GM21825 (cell line): Measurements from ENCODE around the gene POC1A.

Source experiments
- ATAC-seq: cut with Tn5 transposase; IDR thresholded peaks from one replicate; pipeline ENCODE4 v1.9.1; 2021; ENCODE audit warnings: mild to moderate bottlenecking, moderate library complexity; ENCODE audit not compliant: unreplicated experiment

The POC1A gene

DNA sequence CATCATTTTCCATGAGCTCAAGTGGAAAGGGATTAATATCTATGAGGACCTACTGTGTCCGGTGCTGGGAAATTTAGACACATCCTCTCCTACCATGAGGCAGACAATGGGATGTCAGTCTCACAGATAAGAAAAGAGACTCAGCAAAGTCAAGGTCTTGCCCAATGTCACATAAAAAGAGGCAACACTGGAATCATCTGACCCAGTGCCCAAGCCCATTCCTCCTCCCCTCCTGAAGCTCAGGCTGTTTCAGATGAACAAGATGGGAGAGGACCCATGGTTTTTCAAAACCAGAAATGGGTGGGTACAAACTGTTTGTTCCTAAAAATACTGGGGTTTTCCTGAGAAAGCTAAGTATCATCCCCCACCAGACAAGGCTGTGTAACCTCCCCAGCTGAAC is 22.2 kb downstream of the POC1A start:
- no peak for ATAC-seq

DNA sequence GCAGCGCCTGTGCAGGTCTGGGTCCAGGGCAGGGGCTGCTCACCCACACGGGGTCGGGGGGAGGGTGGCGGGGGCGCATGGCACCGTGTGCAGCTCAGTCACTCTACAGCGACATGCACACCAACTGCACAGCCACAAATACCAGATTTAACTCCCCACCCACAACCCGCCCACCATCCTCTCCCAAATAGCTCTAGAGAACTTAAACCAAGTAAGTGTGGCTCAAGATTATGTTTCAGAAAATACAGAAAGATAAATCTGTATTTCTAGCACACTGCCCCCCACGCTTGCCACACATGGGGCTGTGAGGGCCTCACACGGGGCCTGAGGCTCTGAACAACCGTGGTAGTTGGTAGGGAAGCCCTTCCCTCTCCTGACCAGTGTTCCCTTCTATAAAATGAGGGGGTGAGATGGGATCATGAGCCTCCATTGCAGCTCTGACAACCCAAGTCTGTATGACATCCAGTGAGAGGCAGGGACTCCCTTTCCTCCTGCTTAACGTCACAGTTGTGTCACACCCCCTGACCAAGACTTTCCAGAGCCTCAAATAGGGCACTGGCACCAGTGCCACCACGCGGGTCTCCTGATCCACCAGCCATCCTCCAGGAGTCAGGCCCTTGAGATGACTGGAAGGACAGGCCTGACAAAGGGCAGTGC is 23.1 kb downstream of the POC1A start:
- ATAC-seq: no peak

DNA sequence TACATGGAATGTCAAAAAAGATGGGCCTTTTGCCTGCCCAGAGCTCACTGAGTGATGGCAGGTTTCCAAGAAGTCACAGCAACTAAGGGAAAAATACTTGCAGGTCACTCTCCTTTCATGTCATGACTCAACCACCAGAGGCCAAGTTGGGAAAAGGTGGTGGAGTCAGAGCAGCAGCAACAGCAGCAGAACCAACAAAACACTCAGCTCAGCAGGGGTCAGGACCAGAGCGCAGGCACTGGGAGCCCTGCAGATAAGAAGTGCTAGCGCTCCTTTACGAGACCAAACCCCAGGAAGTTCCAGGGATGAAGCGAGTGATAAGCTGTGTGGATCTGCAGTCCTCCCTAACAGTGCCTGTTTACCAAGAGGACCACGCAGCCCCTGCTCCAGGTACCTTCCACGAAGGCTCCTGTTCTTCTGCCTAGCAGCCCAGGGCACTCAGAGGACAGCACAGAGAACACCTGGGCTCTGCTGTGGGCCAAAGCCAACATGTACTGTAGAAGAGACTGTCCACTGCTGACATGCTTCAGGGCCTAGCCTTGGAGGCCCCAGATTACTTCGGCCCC is 26.0 kb downstream of the POC1A start:
- no peak for ATAC-seq

DNA sequence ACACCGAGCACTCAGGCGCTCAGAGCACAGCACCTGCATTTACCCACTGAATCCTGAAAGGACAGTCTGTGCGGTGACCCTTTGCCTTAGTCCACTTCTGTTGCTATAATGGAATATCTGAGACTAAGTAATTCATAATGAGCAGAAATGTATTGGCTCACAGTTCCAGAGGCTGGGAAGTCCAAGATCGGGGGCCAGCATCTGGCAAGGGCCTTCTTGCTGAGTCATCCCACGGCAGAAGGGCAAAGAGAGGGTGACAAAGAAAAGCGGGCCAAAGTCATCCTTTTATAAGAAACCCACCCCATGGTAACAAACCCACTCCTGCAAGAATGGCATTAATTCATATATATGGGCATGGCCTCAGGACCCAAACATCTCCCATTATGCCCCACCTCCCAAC is 27.7 kb downstream of the POC1A start:
- no peak for ATAC-seq

DNA sequence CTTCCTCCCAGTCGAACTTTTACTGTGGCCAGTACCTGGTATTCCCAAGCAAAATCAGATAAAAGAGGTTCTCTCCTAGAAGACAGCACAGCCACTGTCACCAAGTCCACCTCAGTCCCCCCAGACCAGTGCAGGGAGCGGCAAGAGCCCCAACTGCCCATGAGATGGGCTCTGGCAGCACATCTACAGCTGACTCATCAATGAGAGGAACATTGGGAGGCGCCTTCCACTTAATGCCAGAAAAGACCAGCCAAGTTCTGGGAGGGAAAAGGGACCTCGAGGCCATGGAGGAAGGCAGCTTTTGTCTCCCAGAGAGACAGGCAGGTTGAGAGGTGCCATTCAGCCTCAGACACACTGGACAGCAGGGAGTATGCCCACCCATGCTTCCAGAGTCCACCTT is 28.2 kb downstream of the POC1A start:
- no peak for ATAC-seq

DNA sequence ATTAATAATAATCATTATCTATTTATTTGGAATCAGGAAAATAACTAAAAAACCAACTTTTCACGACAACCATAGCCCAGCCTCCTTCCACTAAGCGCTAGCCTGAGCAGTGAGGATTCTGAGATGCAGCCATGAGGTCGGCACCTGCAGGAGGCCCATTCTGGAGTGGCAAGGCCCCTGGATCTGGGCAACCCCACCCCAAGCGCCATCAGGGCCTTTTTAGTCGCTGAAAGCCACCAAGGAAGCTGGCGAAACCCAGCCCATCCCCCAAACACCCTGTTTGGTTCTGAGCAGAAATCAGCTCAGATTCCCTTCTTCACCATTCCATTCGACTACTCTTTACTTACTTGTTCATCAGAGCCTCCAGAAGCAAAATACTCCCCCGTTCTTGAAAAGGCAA is 29.5 kb downstream of the POC1A start:
- no peak for ATAC-seq

DNA sequence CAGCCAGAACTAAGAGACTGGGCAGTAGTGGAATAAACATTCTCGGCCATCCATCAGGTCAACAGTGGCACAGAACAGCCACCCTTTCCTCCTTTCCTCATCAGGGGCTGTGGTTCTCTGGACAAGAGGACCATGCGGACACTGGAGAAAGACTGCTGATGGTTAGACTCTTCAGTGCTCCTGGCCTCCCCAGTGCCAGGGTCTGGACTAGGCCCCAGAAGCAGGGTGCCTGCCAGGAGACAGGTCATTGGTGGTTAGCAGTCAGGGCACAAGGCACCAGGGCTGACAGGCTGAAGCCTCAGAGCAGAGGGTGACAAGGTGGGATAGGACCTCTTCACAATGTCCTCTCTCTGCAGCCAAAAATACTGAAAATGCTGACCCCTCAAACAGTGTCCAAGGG is 30.1 kb downstream of the POC1A start:
- ATAC-seq: no peak

DNA sequence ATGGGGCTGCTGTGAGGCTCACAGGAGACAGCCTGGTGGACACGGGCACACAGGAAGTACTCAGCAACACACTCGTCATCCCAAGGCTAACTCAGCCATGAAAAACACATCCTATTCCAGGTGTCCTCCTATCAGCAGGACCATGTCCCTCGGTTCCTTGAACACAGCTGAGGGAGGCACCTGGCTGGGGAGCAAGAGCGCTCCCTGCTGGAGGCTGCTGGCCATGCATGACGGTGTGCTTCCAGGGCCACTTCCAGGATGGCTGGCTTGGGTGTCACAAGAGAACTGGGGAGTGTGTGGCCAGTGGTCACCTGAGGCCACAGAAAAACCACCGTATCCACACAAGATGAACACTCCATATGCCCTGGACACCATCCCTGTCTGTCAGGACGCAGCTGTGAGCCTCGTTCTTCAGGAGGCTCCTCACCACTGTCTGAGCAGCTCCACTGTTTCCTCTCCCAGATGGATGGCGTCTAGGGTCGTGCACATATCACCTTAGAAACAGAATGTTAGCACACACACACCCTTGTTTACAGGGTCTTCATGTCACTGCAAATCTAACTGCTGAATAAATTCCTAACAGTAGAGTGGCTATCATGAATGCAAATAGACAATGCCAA is 31.0 kb downstream of the POC1A start:
- no peak for ATAC-seq

DNA sequence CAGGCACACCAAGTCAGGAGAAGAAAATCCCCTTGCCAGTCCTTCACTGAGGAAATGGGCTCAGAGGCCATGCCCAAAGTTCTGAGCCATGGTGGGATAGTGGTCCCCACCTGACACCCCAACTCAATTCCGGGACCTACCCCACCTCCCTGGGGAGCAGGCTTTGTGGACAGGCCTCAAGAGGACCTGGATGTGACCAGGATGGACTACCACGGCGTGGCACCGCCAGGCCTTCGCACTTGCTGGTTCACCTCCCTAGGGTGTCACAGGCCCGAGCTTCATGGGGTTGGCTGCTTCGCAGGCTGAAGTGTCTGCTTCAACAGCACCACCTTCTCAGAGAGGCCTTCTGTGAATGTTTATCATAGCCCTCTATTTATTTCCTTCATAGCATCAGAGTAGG is 31.7 kb downstream of the POC1A start:
- no peak for ATAC-seq

DNA sequence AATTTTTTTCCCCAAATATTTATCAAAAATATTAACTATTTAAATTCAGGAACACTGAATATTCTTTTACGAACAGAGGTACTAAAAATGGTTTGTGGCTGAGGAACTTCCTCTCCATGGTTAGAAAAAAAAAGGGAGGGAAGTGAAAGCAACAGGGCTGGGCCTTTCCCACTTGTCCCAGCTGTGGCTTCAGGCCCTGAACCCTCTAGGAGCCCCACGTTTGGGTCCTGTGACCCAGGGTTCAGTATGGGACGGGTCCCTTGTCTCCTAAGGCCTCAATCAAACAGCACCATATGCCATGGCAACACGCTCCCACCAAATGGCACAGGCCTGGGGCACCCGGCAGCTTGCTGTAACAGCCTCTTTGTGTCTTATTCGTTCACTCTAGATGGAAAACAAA is 32.4 kb downstream of the POC1A start:
- no peak for ATAC-seq

DNA sequence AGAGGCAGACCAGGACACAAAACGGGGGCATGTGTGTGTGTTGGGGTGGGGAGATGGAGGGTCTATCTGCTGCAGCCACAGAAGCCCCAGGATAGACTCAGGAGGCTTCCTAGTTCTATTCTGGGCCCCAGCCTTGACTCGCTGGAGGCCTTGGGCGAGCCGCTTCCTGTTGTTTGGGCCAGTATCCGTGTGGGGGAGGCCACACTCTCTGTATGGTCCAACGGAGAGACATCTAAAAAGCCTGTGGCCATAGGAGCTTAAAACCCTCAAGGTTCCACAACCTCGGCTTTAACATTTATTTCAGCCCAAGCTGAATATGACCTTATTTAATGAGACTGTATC is 32.8 kb downstream of the POC1A start:
- ATAC-seq: no peak

DNA sequence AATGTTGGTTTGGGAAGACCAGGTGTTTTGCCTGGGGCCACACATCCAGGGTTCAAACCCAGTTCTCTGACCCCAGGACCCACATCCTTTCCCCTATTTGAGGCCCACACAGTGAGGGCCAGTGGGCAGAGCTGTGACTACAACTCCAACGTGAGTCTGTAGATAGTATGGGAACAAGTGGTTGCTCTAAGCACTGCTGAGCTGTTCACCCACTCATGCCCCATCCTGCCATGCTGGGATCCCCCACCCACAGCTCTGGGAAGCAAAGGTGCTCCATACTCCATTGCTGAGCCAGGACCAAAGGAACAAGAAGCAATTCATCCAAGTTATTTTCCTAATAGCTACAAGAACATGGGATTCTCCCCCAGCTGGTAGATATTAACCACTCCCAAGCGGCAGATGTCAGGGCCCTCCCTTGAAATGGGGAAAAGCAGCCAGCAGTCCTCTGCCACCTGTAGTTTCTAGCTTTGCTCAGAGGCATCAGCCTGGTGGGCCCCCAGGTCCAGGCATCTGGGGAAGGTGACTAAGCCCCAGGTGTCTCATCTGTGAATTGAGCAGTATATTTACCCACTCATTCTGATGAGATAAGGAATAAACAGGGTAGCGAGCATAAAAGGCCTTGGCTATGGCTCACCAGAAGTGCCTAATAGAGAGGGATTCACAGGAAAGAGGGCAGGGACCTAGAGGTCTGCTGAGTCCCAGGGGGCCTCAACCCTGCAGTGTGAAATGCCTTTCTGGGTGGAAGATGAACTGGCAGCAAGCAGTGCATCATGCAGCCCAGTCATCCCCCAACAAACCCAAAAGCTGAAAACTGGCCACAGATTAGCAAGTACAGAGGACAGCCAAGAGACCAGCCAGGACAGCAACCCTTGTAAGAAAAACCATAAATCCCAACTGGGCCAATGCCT is 33.4 kb downstream of the POC1A start:
- ATAC-seq: no peak

DNA sequence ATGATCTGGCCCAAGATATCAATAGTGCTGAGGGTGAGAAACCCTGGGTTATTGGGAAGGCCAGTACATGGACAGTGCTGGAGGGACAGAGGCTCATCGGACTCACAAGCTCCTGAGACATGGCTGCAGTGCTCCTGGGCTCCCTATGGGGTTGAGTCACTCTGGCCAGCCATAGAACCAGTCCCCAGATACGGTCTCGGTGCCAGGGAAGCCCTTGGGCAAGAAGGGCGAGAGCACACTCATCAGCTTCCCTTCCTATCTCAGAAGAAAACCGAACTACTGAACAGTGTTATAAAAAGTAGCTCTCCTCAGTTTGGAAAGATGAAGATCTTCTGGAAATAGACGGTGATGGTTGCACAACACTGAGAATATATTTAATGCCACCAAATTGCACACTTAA is 34.4 kb downstream of the POC1A start:
- ATAC-seq: no peak

DNA sequence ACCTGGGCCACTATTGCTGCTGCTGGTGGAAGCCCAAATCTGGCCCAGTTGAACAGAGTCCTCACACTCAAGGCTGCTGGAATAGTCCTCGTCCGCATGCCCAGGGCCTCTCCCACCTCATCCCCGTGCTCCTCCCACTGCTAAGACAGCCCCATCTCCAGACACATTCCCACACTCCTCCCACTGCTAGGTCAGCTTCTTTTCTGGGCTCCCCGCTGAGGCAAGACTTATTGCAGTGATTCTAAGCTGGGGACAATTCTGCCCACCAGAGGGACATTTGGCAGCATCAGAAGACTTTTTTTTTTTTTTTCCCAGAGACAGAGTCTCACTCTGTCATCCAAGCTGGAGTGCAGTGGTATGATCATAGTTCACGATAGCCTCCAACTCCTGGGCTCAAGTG is 35.1 kb downstream of the POC1A start:
- no peak for ATAC-seq

DNA sequence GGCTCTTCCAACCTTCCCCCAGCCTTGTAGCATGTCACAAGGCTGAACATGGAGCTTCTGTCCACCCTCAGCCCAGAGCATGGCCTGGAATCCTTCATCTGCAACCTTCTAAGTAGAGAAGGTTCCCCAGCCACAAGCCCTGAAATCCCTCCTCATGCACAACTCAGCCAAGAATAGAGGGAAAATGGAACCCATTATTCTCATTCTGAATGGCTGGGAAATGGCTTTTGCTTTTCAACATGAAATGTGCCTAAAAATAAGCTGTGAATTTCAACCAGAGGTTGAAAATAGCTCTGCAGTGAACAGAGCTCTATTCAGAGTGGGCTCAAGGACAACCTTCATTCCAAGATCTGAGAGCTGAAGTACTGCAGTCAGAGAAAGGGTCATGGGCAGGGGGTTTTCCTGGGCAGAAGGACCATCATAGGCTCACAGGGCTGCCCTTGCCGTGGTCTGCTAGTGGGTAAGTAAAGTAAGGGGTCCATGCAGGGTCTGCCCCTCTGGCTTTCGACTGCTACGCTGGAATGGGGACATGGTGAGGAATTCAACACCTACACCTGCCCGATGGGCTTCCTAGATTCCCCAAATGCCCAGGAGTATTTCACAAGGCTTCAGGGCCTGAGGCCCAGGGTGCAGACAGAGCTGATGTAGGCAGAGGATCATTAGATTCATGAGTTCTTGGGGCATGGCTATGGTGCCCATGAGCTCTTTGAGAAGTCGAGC is 35.9 kb downstream of the POC1A start:
- no peak for ATAC-seq

DNA sequence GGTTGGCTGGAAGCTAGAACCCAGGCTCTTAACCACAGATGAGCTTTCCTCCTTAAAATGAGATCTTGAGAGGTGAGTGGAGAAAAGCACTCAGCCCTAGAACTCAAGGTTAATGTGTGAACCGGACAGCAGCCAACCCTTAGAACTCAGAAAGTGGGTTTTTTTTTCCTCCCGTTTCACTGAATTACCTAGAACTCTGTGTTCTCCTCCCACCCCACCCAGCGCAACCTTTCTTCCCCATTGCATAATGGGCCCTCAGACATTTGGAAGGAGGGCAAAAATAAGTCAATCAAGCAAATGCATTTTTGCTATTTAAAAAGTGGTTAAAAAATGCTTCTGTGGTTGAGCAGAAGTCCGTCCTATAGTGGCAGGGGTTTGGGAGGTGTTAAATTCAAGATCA is 36.7 kb downstream of the POC1A start:
- no peak for ATAC-seq

DNA sequence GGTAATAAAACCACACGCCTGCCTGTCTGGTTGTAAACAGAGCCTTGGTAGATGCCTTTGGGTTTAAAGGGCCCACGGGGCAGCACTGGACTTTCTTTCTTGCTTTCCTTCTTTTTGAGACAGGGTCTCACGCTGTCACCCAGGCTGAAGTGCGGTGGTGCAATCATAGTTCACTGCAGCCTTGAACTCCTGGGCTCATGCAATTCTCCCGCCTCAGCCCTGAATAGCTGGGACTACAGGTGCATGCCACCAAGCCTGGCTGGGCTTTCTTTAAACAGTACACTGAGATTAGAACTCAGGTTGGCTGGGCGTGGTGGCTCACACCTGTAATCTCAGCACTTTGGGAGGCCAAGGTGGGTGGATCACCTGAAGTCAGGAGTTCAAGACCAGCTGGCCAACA is 42.2 kb downstream of the POC1A start:
- ATAC-seq: no peak

DNA sequence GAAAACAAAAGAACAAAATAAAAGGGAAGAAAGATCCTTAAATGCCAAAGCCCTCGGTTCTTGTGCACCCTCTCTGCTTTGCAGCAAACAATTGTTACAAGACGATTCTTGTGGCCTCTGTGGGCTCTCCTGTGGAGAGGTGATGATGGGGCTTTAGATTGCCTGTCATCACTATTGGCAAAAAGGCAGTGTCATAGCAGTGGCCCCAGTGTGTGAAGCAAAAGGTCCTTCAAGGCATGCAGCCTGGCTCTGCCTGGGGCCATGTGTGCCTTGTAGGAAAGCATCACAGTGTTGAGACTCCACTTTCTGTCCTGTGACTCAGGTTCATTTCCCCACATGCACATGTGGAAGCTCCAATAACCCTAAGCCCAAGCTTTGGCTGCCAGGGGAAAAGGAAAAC is 43.7 kb downstream of the POC1A start:
- ATAC-seq: no peak

DNA sequence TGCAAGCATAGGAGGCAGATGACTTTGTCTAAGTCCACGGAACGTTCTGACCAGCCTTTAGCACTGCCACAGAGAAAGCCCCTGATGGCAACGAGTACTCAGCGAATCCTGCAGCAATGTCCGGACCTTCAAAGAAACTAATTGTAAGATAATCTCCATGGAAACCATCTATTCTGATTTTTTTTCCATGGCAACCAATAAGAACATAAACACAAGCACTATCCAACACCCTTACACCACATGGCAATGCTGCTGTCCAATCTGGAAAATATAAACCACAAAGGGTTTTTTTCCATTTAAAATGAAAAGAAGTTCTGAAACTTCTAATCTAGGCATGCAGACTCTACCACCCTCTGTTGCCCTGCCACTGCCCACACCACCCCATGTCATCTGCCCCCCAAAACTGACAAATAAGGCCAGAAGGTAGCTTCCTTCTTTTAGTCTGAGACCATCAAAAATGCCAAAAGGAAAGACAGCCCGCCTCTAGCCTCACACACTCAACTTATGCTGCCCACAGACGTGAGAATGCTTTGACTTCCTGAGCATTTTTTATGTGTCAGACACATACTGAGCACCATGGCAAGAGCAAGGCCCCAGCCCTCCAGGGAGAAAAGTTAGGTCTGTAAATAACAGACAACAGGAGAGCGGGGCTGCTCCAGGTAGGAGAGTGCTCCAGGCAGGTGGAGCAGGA is 44.5 kb downstream of the POC1A start:
- ATAC-seq: no peak
